Endothelial cell of hepatic sinusoid (primary cell): ENCODE measurements around the gene TNFRSF19.

Experiments used
- in situ Hi-C: cut with HindIII; loops from 2 replicates; pipeline ENCODE4 v1.10.0; 2017; ENCODE audit warnings: low sequenced_read_pairs

TNFRSF19 gene

DNA sequence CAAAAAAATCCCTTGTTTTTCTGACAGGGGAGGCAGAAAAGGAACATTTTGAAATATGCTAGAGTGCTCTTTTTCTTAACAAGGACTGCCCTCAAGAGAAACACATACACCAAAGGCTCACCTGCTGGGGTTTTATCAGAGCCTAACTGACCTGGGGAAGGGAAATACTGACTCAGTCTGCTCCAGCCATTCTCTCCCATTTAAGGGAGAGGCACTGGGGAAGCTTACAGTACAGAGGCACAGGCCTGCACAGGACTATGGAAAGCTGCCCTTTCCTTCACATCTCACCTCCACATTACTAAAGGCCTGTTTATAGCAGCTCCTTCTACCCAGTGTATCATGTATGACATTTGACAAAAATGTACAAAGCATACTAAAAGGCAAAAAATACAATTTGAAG is 30.3 kb downstream of the TNFRSF19 start:
- in situ Hi-C loops, result no loop called here

DNA sequence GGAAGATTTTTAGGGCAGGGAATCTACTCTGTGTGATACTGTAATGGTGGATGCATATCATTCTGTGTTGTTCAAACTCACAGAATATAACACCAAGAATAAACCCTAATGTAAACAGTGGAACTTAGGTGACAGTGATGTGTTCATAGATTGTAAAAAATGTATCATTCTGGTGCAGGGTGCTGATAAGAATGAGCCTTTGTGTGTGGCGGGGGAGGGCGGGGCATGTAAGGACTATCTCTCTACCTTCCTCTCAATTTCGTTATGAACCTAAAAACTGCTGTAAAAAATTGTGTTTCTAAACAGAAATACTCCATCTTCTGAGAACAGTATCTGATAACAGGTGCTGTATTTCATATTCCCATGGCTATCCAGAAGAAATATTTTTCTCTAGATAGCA is 35.6 kb downstream of the TNFRSF19 start:
- in situ Hi-C loops, result no loop called here

DNA sequence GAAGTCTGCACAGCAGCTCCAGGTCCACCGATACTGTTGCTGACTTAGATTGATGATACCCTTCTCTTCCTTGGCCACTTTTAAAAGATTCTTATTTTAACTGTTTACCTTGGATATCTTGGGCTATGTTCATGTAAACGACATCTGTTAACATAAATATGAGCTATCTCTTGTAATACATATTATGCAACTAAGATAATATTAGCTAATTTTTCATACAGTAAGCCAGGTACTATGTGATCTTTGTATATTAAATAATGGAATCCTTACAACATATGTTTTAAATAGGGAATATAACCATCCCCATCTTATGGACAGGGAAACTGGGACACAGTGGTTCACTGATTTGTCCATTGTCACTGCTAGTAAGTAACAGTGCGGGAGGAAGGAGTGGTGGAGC is 37.9 kb downstream of the TNFRSF19 start:
- in situ Hi-C loops, result no loop called here

DNA sequence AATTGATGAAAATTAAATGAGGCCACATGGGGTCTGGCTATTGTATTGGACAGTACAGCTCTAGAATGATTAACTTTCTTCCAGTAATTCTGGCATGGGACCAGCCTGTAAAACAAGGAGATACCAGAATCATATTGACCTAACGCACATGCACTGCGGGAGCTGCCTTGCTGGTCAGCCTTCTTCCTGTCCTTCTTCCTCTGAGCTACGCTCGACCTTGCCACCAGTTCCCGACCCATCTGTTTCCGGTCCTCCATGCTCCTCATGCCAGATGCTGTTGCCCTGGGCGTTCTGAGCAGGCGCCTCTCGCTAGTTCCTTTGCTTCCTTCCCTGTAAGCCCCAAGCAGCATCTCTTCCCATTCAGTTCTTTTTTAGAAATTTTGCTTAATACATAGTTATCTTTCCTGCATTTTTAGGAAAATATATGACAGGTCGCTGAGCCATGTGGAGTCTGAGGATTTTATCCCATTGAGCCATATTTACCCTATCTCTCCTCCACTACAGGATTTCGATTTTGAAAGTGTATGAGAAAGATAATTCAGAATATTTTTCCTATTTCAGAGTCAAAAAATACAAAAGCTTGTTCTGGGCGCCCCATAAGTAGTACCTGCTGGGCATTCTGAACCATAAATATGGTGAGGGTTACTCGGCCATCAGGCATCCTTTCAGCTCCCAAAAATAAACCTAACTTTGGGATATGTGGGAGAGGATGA is 38.6 kb downstream of the TNFRSF19 start:
- in situ Hi-C loops, result no loop called here

DNA sequence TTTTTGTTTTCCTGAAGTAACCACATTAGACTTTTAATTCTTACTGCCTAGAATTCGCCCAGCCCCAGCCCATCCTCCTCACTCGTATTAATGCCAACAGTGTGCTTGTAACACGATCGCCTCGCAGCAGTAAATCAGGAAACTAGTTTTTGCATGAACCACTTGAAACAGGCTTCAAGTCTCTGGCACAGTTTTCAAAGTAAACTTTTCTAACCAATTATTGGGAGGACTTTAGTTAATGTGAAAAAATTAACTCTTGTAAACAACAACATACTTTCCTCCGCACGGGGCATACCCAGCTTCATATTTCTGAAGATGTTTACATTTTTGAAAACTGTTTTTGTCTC is 39.2 kb downstream of the TNFRSF19 start:
- in situ Hi-C loops, result no loop called here

DNA sequence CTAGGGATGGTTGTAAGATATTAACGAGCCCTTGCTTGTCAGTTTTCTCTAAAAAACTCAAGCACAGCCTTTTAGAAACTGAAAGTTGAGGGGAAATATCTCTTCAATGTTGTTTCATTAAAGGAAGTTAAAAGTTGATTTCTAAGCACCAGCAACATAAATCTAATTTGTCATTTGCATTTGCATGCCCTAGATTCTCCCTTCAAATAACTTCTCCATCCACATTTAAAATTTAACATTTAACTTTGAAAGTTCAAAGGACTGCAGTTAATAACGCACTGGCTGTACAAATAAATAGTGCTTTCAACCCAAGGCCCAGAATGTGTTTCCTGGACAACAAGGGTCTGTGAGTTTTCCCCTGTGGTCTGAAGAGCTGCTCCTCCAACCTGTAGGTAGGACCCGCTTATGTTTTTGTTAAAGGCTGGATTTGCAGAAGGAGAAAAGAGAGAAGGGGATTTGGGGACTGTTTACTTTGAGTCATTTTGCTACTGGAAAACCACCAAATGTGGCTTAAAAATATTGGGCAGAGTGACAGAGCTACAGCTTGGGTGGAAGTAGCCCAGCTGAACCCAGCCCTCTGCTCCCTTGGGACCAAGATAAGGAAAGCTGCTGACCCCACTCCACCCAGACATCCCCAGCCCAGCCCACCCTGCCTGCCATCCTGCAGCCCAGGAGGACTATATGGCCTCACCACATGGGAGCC is 39.8 kb downstream of the TNFRSF19 start:
- in situ Hi-C loops, result no loop called here

DNA sequence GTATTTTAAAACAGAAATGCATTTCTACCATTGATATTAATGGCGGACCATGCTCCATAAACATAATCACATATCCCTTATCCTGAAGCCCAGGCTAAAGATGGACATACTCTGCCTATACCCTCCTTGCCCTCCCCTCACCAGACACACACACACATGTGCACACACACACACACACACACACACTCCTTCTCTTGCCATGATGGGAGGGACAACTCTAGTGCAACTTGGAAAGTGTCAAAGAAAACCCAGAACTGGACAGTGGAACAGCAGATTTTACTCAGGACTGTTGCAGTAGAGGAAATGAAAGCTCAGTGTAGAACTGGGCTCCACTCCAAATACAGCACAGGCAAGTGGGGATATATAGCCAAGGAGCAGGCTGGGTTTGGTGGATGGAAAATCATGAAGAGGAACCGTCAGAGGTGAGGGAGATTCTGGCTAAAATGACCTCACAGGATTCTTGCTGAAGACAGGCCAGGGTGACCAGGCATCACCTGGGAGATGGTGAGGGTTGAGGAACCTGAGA is 40.8 kb downstream of the TNFRSF19 start:
- in situ Hi-C loops, result no loop called here

DNA sequence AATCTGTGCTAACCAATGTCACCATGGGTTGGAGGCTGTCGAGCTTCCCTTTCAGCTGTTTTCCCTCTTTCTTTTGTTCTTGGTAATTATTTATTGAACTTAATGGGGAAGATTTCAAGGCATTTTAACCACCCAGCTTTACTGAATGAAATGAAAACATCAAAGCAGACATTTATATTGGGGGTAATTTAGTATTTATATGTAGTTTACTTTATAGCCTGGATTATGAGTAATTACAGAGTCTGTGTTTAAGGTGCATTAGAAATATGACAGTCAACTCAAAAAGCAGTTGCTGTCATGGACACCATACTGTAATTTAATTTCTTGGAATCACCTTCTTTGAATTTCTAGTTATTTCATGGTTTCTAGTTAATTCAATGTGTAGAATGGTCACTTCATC is 42.0 kb downstream of the TNFRSF19 start:
- in situ Hi-C loops, result no loop called here

DNA sequence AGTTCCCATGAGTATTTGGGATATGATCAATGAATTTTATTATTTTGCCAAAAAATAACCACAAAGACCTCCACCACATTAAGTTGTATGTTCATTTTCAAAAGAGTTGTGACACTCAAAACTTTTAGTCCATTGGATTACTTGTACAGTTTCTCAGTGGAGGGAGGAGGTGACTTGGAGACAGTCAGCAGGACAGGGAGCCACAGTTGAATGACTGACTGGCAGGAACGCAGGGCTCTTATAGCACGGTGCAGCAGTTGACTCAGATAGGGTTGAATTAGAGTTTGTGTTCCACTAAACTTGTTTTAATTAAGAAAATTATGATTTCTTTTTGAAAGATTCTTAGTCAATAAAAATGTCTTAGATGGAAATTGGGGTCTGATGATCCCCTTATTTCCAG is 42.5 kb downstream of the TNFRSF19 start:
- in situ Hi-C loops, result no loop called here

DNA sequence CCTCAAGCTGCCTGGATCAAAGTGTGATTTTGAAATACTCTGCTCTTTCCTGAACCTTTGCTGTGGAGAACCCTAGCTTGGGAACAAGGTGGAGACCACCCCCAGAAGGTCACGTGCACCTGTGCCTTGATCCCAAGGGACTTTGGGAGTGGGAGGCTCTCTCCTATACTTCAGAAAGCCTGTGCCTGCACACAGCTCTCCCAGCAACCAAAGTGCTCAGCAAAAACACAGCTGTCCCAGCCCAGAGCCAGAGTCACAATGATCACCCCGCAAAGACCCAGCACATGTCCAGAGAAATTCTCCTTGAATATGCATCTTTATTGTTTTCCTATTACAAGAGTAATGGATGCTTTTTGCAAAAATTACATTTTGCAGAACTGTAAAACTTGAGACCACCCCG is 43.4 kb downstream of the TNFRSF19 start:
- in situ Hi-C loops, result no loop called here

DNA sequence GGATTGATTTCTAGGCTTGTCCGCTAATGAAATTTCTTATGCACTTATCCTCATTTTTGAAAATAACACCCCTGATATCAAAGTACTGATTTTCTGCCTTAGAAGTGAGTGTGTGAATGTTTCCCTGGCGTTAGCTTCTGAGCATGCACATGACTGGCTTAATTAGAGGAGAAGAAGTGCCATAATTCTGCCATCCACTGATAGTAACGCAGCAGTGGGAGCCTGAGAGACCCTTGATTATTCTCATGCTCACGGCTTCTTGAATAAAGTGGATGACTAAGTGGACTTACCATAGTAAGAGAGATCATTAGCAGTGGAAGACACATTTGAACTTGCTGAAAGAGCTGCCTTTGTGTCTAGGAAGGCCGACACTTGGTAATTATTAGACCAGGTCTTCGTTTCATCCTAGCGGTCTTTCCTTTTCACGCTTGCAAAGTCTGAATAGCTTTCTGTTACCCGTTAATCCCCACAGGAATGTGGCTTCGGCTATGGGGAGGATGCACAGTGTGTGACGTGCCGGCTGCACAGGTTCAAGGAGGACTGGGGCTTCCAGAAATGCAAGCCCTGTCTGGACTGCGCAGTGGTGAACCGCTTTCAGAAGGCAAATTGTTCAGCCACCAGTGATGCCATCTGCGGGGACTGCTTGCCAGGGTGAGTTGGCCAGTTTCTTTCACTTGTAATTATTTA is 45.3 kb downstream of the TNFRSF19 start:
- in situ Hi-C loops, result no loop called here

DNA sequence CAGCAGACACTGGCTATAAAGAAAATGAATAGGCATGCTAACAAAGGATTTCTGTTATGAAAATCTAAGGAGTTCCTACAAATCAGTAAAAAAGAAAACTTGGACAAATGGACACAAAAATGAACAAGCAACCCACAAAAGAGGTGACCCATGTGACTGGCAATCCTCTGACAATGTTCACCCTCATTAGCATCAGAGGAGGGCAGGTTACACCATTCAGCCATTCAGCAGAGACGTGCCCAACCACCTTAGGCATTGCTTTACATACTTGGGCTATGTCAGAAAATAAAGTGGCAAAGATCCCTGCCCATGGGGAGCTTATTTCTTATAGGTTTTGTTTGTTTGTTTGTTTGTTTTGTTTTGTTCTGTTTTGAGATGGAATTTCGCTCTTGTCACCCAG is 46.0 kb downstream of the TNFRSF19 start:
- in situ Hi-C loops, result no loop called here

DNA sequence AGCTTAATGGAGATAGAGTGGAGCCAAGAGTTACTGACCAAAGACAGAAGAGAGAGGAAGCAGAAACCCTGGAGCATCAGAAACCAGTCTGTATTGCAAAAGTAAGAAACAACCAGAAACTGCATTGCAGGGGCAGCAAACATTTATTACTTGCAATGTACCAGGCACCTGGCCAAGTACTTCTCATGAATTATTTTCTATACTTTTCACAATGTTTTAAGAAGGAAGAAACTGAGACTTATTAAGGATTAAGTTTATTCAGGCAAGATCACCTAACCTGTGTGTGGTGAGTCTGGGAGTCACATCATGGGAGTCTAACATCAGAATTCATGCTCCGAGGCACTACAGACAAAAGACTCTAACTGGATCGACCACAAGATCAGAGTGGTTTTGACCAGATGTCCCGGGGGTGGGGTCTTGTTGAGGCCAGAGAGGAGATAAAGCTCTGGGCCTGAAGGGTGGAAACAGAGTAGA is 47.4 kb downstream of the TNFRSF19 start:
- in situ Hi-C loops, result no loop called here

DNA sequence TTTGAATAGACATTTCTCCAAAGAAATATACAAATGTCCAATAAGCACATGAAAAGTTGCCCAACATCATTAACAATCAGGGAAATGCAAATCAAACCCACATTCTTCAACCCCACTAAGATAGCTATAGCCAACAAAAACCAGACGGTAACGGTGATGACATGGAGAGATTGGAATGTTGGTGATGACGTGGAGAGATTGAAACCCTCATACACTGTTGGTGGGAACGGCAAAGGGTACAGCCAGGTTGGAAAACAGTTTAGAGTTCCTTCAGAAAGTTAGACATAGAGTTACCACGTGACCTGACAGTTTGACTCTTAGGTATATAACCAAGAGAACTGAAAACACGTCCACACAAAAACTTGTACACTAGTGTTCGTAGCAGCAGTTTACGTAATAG is 48.1 kb downstream of the TNFRSF19 start:
- in situ Hi-C loops, result no loop called here

DNA sequence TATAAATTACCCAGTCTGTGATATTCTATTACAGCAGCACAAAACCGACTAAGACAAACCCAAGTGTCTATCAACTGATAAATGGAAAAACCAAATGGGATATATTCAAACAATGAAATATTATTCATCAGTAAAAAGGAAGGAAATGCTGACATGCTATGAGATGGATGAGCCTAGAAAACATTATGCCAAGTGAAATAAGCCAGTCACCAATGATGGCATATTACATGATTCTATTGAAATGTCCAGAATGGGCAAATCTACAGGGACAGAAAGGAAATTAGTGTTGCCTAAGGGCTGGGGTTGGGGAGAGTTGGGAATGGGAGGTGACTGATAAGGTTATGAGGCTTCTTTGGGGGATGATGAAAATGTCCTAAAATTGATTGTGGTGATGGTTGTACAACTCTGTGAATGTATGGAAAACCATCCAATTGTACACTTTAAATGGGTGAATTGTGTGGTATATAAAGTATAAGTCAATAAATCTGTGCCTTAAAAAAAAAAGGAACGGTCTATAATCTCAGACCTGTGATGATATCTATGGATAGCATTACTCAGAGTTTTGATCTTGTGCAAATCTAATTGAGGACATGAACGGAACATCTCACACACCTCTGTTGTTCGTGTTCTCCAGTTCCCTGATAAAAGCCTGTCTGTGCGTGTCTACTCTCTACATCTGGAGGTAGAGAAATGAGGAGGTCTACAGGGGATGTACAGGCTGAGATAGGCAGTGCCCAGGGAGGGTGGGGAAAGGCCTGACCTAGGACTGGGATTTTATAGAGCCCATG is 49.0 kb downstream of the TNFRSF19 start:
- in situ Hi-C loops, result no loop called here

DNA sequence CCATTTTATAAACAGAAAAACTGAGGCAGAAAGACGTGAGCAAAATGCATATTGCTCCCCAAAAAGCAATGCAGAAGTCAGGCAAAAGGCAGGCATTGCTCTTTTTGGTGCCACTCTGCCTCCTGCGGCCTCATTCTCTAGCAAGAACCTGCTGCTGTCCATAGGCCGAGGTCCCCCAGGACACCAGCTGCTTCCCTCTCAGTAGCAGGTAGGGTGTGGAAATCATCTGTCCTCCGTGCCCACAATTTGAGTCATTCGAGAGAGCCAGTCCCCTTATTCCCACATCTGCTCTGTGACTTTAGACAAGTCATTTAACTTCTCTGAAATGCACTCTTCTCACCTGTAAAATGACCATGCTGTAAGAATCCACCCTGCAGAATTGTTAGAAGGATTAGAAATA is 50.0 kb downstream of the TNFRSF19 start:
- in situ Hi-C loops, result no loop called here

DNA sequence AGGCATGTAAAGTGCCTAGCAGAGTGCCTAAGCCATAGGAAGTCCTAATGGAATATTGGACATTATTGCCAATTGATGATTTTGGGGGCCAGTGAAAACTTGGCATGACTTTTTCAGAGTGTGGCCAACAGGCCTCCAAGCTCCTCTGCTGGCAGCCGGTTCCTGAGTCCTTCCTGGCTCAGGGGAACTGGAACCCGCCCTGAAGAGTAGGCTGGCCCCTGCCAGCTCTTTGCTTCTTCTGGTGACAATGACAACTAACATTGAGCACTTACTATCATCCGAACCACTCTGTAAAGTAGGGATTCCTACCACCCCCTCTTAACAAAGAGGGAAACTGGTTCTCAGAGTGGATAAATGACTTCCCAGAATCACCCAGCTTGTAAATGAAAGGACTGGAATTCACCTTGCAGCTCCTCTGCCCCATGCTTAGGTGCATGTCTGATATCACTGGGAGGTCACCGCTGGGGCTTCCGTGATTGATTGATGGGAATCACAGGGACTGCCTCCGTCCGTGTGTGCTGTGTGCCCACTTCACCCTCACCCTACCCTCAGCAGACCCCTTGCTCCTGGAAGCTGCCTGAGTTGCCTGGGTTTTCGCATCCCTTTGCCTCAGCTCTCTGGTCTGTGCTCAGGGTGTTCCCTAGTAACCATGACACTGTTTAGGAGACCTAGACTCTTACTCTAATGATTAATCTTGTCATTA is 50.6 kb downstream of the TNFRSF19 start:
- in situ Hi-C loops, result no loop called here

DNA sequence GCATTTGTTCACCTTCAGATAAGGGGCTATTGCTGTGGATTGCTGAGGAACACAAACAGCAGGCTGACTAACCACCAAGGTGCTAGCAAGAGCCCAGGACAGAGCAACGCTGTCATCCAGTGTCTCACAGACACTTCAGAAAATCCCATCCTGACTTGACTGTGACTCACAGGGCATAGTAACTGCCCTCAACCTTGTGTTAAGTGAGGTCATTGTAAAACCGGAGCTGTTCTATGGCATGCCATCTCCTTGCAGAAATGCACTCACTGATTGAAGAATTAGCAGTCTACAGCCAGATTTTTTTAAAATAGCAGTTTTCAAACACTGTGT is 51.1 kb downstream of the TNFRSF19 start:
- in situ Hi-C loops, result no loop called here

DNA sequence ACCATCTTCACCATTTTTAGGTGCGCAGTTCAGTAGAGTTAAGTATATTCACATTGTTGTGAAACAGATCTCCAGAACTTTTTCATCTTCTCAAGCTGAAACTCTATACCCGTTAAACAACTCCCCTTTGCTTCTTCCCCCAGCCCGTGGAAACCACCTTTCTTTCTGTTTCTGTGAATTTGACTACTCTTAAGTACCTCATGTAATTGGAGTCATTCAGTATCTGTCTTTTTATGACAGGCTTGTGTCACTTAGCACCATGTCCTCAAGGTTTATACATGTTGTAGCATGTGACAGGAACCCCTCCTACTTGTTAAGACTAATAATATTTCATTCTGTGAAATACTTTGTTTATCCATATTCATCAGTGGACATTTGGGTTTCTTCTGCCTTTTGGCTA is 52.8 kb downstream of the TNFRSF19 start:
- in situ Hi-C loops, result no loop called here

DNA sequence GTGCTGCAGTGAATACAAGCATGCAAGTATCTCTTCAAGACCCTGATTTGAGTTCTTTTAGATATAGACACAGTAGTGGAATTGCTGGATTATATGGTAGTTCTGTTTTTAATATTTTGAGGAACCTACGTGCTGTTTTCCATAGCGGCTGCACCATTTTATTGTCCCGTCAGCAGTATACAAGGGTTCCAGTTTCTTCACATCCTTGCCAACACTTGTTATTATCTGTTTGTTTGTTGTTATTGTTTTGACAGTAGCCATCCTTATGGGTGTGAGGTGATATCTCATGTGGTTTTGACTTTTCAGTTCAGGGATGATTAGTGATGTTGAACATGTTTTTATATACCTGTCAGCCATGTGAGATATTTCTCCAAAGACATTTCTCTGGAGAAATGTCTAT is 53.2 kb downstream of the TNFRSF19 start:
- in situ Hi-C loops, result no loop called here

DNA sequence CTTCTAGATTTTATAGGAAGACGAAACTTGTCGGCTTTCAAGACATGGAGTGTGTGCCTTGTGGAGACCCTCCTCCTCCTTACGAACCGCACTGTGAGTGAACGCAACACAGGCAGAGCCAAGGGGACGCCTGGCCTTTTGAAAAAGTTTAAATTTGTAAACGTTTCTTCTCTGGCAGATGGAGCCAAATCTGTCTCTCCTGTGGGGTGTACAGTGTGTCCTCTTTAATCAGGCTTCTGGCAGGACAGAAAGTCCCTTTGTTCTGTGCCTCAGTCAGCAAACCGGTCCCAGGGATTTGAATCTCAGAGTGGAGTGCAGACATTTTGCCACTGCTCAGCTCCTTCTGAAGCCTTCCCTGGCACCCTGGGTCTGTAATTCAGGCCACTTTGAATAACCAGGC is 56.5 kb downstream of the TNFRSF19 start:
- in situ Hi-C loops, result no loop called here
